GM23338 (cell line): Measurements from ENCODE around the gene CTNND2. TPM values are rescaled to one million over a fixed set of nuclear protein-coding genes. Genes with fewer than 3 reads are reported as not detected.

Source experiments
- ATAC-seq: fragments of 200-7000 bp; cut with Tn5 transposase; 3 replicates; pipeline ENCODE4 v1.9.1; 2020
- DNase-seq: peaks from one replicate; pipeline ENCODE4 v3.0.0-alpha.2; 2015; ENCODE audit warnings: low spot score
- H2AFZ ChIP-seq: fragments of 200-600 bp; sonication (generic); 2 replicates; pipeline ENCODE4 v1.8.0; 2016; ENCODE audit warnings: antibody characterized with exemption, mild to moderate bottlenecking, moderate library complexity
- H3F3A ChIP-seq: fragments of 200-600 bp; sonication (generic); replicated peaks from 2 replicates; pipeline ENCODE4 v1.8.0; 2017; ENCODE audit warnings: antibody characterized with exemption, mixed run types, low read depth
- H3K27ac ChIP-seq: fragments of 200-600 bp; sonication (generic); 2 replicates; pipeline ENCODE4 v1.6.1; 2016; ENCODE audit warnings: low read depth
- H3K27me3 ChIP-seq: fragments of 200-600 bp; sonication (generic); 2 replicates; pipeline ENCODE4 v1.8.0; 2016; ENCODE audit warnings: mild to moderate bottlenecking, mixed run types, moderate library complexity; ENCODE audit not compliant: insufficient read depth
- H3K36me3 ChIP-seq: fragments of 200-600 bp; sonication (generic); 2 replicates; pipeline ENCODE4 v1.8.0; 2016; ENCODE audit warnings: mild to moderate bottlenecking; ENCODE audit not compliant: insufficient read depth
- H3K4me1 ChIP-seq: fragments of 200-600 bp; sonication (generic); 2 replicates; pipeline ENCODE4 v1.8.0; 2016; ENCODE audit warnings: mild to moderate bottlenecking, moderate library complexity; ENCODE audit not compliant: insufficient read depth
- H3K4me2 ChIP-seq: fragments of 200-600 bp; sonication (generic); 2 replicates; pipeline ENCODE4 v1.7.1; 2017; ENCODE audit warnings: mixed run types
- H3K4me3 ChIP-seq: fragments of 200-600 bp; sonication (generic); 2 replicates; pipeline ENCODE4 v1.6.1; 2016; ENCODE audit warnings: mixed run types
- H3K79me2 ChIP-seq: fragments of 200-600 bp; sonication (generic); replicated peaks from 2 replicates; pipeline ENCODE4 v1.8.0; 2017; ENCODE audit warnings: mild to moderate bottlenecking; ENCODE audit not compliant: insufficient read depth
- H3K9me2 ChIP-seq: fragments of 200-600 bp; sonication (generic); 2 replicates; pipeline ENCODE4 v1.8.0; 2017; ENCODE audit not compliant: insufficient read depth
- H4K20me1 ChIP-seq: fragments of 200-600 bp; sonication (generic); replicated peaks from 2 replicates; pipeline ENCODE4 v1.8.0; 2017; ENCODE audit warnings: mild to moderate bottlenecking; ENCODE audit not compliant: insufficient read depth
- H3K27ac Mint-ChIP-seq: 2 replicates; pipeline ENCODE4 v1.8.0; 2020; ENCODE audit warnings: inconsistent platforms, mild to moderate bottlenecking, moderate library complexity, mixed read lengths
- H3K27me3 Mint-ChIP-seq: 3 replicates; pipeline ENCODE4 v1.8.0; 2022; ENCODE audit warnings: low read depth, mild to moderate bottlenecking, moderate library complexity, mixed read lengths, inconsistent platforms; ENCODE audit not compliant: insufficient read depth, poor library complexity
- H3K36me3 Mint-ChIP-seq: 3 replicates; pipeline ENCODE4 v1.8.0; 2021; ENCODE audit warnings: low read depth, mild to moderate bottlenecking, inconsistent platforms, moderate library complexity, mixed read lengths
- H3K4me1 Mint-ChIP-seq: 3 replicates; pipeline ENCODE4 v1.8.0; 2020; ENCODE audit warnings: mild to moderate bottlenecking, inconsistent platforms, mixed read lengths
- H3K4me3 Mint-ChIP-seq: 3 replicates; pipeline ENCODE4 v1.8.0; 2021; ENCODE audit warnings: moderate library complexity, mild to moderate bottlenecking, inconsistent platforms, mixed read lengths
- H3K9me3 Mint-ChIP-seq: 3 replicates; pipeline ENCODE4 v1.8.0; 2020; ENCODE audit warnings: moderate library complexity, mild to moderate bottlenecking, inconsistent platforms, mixed read lengths
- CREB1 ChIP-seq: fragments of 250-450 bp; sonication (Bioruptor Pico); IDR thresholded peaks from 2 replicates; pipeline ENCODE4 v1.5.0; 2020; ENCODE audit warnings: low read depth, mild to moderate bottlenecking, moderate library complexity
- EZH2 ChIP-seq: fragments of 200-600 bp; sonication (generic); IDR thresholded peaks from one replicate; pipeline ENCODE4 v1.8.0; 2017; ENCODE audit warnings: antibody characterized with exemption, mild to moderate bottlenecking, low read depth; ENCODE audit not compliant: unreplicated experiment
- EZH2phosphoT487 ChIP-seq: fragments of 200-600 bp; sonication (generic); IDR thresholded peaks from one replicate; pipeline ENCODE4 v1.8.1; 2018; ENCODE audit warnings: antibody characterized with exemption; ENCODE audit not compliant: unreplicated experiment
- JUNB ChIP-seq: IDR thresholded peaks from one replicate; pipeline ENCODE4 v1.6.1; 2016; ENCODE audit warnings: antibody characterized with exemption; ENCODE audit not compliant: unreplicated experiment
- NANOG ChIP-seq: IDR thresholded peaks from 2 replicates; pipeline ENCODE4 v1.6.1; 2016; ENCODE audit warnings: antibody characterized with exemption, borderline replicate concordance
- POLR2AphosphoS5 ChIP-seq: IDR thresholded peaks from 2 replicates; pipeline ENCODE4 v1.6.1; 2016; ENCODE audit warnings: antibody characterized with exemption, low read depth
- STAT1 ChIP-seq: IDR thresholded peaks from one replicate; pipeline ENCODE4 v1.6.1; 2016; ENCODE audit warnings: antibody characterized with exemption; ENCODE audit not compliant: unreplicated experiment
- ZNF114 ChIP-seq: fragments of 250-450 bp; sonication (Bioruptor Pico); IDR thresholded peaks from 2 replicates; pipeline ENCODE4 v1.5.0; 2020; ENCODE audit warnings: mild to moderate bottlenecking, moderate library complexity
- ZNF331 ChIP-seq: fragments of 250-450 bp; sonication (Bioruptor Pico); IDR thresholded peaks from 2 replicates; pipeline ENCODE4 v1.5.0; 2020; ENCODE audit warnings: low read depth, mild to moderate bottlenecking, moderate library complexity
- polyA plus RNA-seq: library from polyadenylated mRNA; unstranded; fragments of >200 nt; fragmentation: Nextera tagmentation; extraction: Ambion mirVana; gene quantifications from 2 replicates; pipeline ENCODE4 v1.2.1, GENCODE V29; 2016
- total RNA-seq: library from RNA; depleted of rRNA; stranded (reverse); fragments of >200 nt; shearing (Covaris generic); gene quantifications from 2 replicates; pipeline ENCODE4 v1.2.3, GENCODE V29; 2014
- TF ChIP-seq, protein P1 (sequence below): IDR thresholded peaks from 2 replicates; pipeline ENCODE4 v1.6.1; 2016; ENCODE audit warnings: antibody characterized with exemption
- TF ChIP-seq, protein P2 (sequence below): IDR thresholded peaks from one replicate; pipeline ENCODE4 v1.6.1; 2018; ENCODE audit warnings: antibody characterized with exemption; ENCODE audit not compliant: unreplicated experiment
- TF ChIP-seq, protein P3 (sequence below), 2 experiments: fragments of 200-600 bp in 1 of 2; sonication (generic) in 1 of 2; conservative IDR thresholded peaks; 2 replicates each; pipeline versions ENCODE4 v1.5.1 to v1.6.1; 2016 to 2017; ENCODE audit warnings: antibody characterized with exemption in 2 of 2, low read depth in 2 of 2, mild to moderate bottlenecking in 2 of 2, moderate library complexity in 1 of 2

The CTNND2 gene
- total and polyA plus RNA-seq, 2 experiments from 2014 or later: 5.1 to 7.0 TPM

DNA sequence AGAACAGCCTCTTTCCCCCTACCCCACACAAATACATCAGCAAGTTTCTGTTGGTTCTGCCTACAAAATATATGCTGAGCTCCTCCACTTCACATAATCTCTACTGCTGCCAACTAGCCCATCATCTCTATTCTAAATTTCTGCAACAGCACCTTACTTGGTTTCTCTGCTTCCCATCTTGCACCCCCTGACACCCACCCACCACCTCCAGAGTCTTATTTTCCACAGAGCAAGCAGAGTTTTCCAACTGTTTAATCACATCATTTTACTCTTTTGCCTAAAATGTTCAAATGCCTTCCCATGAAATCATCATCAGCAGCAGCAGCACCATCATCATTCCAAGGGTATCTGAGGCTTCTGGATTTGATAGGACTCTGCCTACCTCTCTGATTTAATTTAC is 295.7 kb downstream of the CTNND2 start:
- Mint-ChIP-seq H3K27ac (no peak overlapping the region), H3K9me3 (no peaks in the 10 kb centered on the region)

DNA sequence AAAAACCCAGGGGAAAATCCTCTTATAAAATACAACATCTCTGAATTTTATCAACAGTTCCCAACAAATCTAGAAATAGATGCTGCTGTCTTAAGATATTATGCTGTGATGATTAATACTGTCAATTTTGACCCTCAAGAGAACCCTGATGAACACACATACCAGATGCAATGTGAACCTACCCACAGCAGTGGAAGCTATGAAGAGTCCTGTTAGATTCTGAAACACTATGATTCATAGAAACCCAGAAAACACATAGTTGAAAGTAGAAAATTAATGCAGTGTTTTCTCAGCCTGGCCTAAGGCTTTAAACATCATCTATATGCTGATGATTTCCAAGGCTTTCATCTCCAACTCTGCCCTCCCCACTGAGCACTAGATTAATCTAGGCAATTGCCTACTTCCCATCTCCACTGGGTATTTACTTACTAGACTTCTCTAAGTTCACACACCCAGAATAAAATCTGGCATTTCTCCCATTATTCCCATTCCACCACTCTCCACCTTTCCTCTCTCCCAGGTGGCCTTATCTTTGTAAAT is 296.2 kb downstream of the CTNND2 start:
- ATAC-seq (no peak), DNase-seq (no peak)
- Histone ChIP-seq H3K27ac (no peak overlapping the region), H3K4me3 (no peak overlapping the region), H3K79me2 (no peaks in the 10 kb centered on the region), H3F3A (no peaks in the 10 kb centered on the region), H3K4me2 (no peak overlapping the region), H3K4me1 (no peaks in the 10 kb centered on the region), H2AFZ (no peak overlapping the region), H3K36me3 (no peaks in the 10 kb centered on the region), H3K9me2 (0 out of 2 replicates have a peak, but pooled peaks cover 3% of the 10 kb centered on the region), H3K27me3 (no peaks in the 10 kb centered on the region), H4K20me1 (no peaks in the 10 kb centered on the region; the same call in 1 of the 2 replicates)
- no peaks in the 10 kb centered on the region for H3K36me3 Mint-ChIP-seq
- H3K9me3 Mint-ChIP-seq: no peaks in the 10 kb centered on the region
- no peak overlapping the region for H3K4me3 Mint-ChIP-seq
- H3K4me1 Mint-ChIP-seq: no peaks in the 10 kb centered on the region
- no peaks in the 10 kb centered on the region for H3K27me3 Mint-ChIP-seq
- H3K27ac Mint-ChIP-seq: no peak overlapping the region
- no peak for TF ChIP-seq STAT1
- TF ChIP-seq, protein P1, sequence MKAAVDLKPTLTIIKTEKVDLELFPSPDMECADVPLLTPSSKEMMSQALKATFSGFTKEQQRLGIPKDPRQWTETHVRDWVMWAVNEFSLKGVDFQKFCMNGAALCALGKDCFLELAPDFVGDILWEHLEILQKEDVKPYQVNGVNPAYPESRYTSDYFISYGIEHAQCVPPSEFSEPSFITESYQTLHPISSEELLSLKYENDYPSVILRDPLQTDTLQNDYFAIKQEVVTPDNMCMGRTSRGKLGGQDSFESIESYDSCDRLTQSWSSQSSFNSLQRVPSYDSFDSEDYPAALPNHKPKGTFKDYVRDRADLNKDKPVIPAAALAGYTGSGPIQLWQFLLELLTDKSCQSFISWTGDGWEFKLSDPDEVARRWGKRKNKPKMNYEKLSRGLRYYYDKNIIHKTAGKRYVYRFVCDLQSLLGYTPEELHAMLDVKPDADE: no peak
- TF ChIP-seq, protein P2, sequence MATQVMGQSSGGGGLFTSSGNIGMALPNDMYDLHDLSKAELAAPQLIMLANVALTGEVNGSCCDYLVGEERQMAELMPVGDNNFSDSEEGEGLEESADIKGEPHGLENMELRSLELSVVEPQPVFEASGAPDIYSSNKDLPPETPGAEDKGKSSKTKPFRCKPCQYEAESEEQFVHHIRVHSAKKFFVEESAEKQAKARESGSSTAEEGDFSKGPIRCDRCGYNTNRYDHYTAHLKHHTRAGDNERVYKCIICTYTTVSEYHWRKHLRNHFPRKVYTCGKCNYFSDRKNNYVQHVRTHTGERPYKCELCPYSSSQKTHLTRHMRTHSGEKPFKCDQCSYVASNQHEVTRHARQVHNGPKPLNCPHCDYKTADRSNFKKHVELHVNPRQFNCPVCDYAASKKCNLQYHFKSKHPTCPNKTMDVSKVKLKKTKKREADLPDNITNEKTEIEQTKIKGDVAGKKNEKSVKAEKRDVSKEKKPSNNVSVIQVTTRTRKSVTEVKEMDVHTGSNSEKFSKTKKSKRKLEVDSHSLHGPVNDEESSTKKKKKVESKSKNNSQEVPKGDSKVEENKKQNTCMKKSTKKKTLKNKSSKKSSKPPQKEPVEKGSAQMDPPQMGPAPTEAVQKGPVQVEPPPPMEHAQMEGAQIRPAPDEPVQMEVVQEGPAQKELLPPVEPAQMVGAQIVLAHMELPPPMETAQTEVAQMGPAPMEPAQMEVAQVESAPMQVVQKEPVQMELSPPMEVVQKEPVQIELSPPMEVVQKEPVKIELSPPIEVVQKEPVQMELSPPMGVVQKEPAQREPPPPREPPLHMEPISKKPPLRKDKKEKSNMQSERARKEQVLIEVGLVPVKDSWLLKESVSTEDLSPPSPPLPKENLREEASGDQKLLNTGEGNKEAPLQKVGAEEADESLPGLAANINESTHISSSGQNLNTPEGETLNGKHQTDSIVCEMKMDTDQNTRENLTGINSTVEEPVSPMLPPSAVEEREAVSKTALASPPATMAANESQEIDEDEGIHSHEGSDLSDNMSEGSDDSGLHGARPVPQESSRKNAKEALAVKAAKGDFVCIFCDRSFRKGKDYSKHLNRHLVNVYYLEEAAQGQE: no peak
- no peak for TF ChIP-seq EZH2
- no peak for TF ChIP-seq POLR2AphosphoS5
- no peak for TF ChIP-seq ZNF114 (CRISPR knock-in tag)
- TF ChIP-seq, protein P3, sequence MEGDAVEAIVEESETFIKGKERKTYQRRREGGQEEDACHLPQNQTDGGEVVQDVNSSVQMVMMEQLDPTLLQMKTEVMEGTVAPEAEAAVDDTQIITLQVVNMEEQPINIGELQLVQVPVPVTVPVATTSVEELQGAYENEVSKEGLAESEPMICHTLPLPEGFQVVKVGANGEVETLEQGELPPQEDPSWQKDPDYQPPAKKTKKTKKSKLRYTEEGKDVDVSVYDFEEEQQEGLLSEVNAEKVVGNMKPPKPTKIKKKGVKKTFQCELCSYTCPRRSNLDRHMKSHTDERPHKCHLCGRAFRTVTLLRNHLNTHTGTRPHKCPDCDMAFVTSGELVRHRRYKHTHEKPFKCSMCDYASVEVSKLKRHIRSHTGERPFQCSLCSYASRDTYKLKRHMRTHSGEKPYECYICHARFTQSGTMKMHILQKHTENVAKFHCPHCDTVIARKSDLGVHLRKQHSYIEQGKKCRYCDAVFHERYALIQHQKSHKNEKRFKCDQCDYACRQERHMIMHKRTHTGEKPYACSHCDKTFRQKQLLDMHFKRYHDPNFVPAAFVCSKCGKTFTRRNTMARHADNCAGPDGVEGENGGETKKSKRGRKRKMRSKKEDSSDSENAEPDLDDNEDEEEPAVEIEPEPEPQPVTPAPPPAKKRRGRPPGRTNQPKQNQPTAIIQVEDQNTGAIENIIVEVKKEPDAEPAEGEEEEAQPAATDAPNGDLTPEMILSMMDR (conservative IDR thresholded peaks at IDR 0.05; ENCODE audit: low read depth in 2 of 2): no peak
- no peak for TF ChIP-seq CREB1
- TF ChIP-seq ZNF331 (CRISPR knock-in tag): no peak
- no peak for TF ChIP-seq NANOG
- TF ChIP-seq EZH2phosphoT487: no peak

More for the DNA sequence above, 295.7 kb downstream of the CTNND2 start:
- H3K4me3 Mint-ChIP-seq: no peak overlapping the region
- H3K27ac ChIP-seq: no peak overlapping the region
- H3K36me3 Mint-ChIP-seq: no peaks in the 10 kb centered on the region
- H3K27me3 Mint-ChIP-seq: no peaks in the 10 kb centered on the region
- 0 out of 2 replicates have a peak, but pooled peaks cover 3% of the 10 kb centered on the region for H3K9me2 ChIP-seq
- H3K4me2 ChIP-seq: no peak overlapping the region
- H3K36me3 ChIP-seq: no peaks in the 10 kb centered on the region
- DNase-seq (no peak), ATAC-seq (no peak)
- H4K20me1 ChIP-seq: no peaks in the 10 kb centered on the region; the same call in 1 of the 2 replicates
- TF ChIP-seq, protein P3 (conservative IDR thresholded peaks at IDR 0.05; ENCODE audit: low read depth in 2 of 2): no peak
- TF ChIP-seq JUNB (no peak), POLR2AphosphoS5 (no peak)
- no peaks in the 10 kb centered on the region for H3K27me3 ChIP-seq
- no peaks in the 10 kb centered on the region for H3F3A ChIP-seq
- H2AFZ ChIP-seq: no peak overlapping the region
- no peaks in the 10 kb centered on the region for H3K4me1 Mint-ChIP-seq
- H3K79me2 ChIP-seq: no peaks in the 10 kb centered on the region
- H3K4me3 ChIP-seq: no peak overlapping the region
- no peaks in the 10 kb centered on the region for H3K4me1 ChIP-seq
